HEK293 (cell line): ENCODE data around the gene TMCO2.

ENCODE experiments used
- CTCF ChIP-seq: fragments of 450-650 bp; formaldehyde crosslinking; IDR thresholded peaks from 2 replicates; pipeline ENCODE4 v1.5.1; 2016; ENCODE audit warnings: missing biosample characterization, missing genetic modification characterization
- HOXD13 ChIP-seq: sonication (generic); formaldehyde crosslinking; IDR thresholded peaks from 2 replicates; pipeline ENCODE4 v1.8.0; 2022; ENCODE audit warnings: missing genetic modification reagents, borderline replicate concordance
- REST ChIP-seq: fragments of 450-650 bp; formaldehyde crosslinking; IDR thresholded peaks from 2 replicates; pipeline ENCODE4 v1.5.1; 2016; ENCODE audit warnings: missing biosample characterization, missing genetic modification characterization
- TCF7L2 ChIP-seq: IDR thresholded peaks from 2 replicates; pipeline ENCODE4 v1.6.1; 2011; ENCODE audit warnings: low read depth, mild to moderate bottlenecking, inconsistent platforms, low read length, moderate library complexity, borderline replicate concordance
- ZBTB11 ChIP-seq: fragments of 450-650 bp; formaldehyde crosslinking; conservative IDR thresholded peaks from 2 replicates; pipeline ENCODE4 v1.5.1; 2016; ENCODE audit warnings: low read depth, missing biosample characterization, missing genetic modification characterization
- ZBTB21 ChIP-seq: fragments of 450-650 bp; formaldehyde crosslinking; IDR thresholded peaks from 2 replicates; pipeline ENCODE4 v1.5.1; 2017; ENCODE audit warnings: missing biosample characterization, missing genetic modification characterization
- ZNF248 ChIP-seq: fragments of 450-650 bp; formaldehyde crosslinking; IDR thresholded peaks from 2 replicates; pipeline ENCODE4 v1.5.1; 2017; ENCODE audit warnings: missing biosample characterization, missing genetic modification characterization
- ZNF354C ChIP-seq: fragments of 450-650 bp; formaldehyde crosslinking; IDR thresholded peaks from 2 replicates; pipeline ENCODE4 v1.5.1; 2016; ENCODE audit warnings: missing biosample characterization, missing genetic modification characterization, low read depth, borderline replicate concordance
- ZNF510 ChIP-seq: fragments of 450-650 bp; formaldehyde crosslinking; IDR thresholded peaks from 2 replicates; pipeline ENCODE4 v1.5.1; 2018; ENCODE audit warnings: mild to moderate bottlenecking, missing genetic modification characterization, missing biosample characterization; ENCODE audit not compliant: insufficient replicate concordance
- ZNF548 ChIP-seq: fragments of 450-650 bp; formaldehyde crosslinking; IDR thresholded peaks from 2 replicates; pipeline ENCODE4 v1.5.1; 2016; ENCODE audit warnings: missing biosample characterization, missing genetic modification characterization
- ZNF747 ChIP-seq: fragments of 450-650 bp; formaldehyde crosslinking; IDR thresholded peaks from 2 replicates; pipeline ENCODE4 v1.5.1; 2016; ENCODE audit warnings: missing biosample characterization, missing genetic modification characterization

- TF ChIP-seq REST (tag by site-specific recombination) = no peak
- no peak for TF ChIP-seq TCF7L2
- no peak for TF ChIP-seq CTCF (tag by site-specific recombination)
- no peak for TF ChIP-seq ZBTB21 (tag by site-specific recombination)
- TF ChIP-seq ZNF248 (tag by site-specific recombination) = no peak
- TF ChIP-seq ZNF354C (tag by site-specific recombination) = no peak
- no peak for TF ChIP-seq HOXD13 (CRISPR knock-in tag)
- no peak for TF ChIP-seq ZNF747 (tag by site-specific recombination)
- no peak for TF ChIP-seq ZNF510
- no peak for TF ChIP-seq ZNF548
- no peak for TF ChIP-seq ZBTB11
These were observed 6.4 kb upstream of the TMCO2 start for GRCh38 chr1:40241362-40241761.
